HG03135 (cell line): Measurements from ENCODE around the gene TMEM184B.
A peak's percentile ranks its signal among the peaks of the same experiment; 100 is the strongest.

Experiments used
- ATAC-seq: cut with Tn5 transposase; IDR thresholded peaks from one replicate; pipeline ENCODE4 v1.9.1; 2021; ENCODE audit warnings: mild to moderate bottlenecking, moderate library complexity; ENCODE audit not compliant: unreplicated experiment

Gene TMEM184B

GRCh38 chr22:38272373-38273134, at the start of gene TMEM184B:
Gene TMEM184B, minus strand, starts transcription at chr22:38273010. Its CDS starts 25,049 bp downstream, at chr22:38247961.
- ATAC-seq: peak; percentile 57

- no peak for ATAC-seq
These were observed 48.0 kb upstream of the TMEM184B start for GRCh38 chr22:38320605-38321402.

GRCh38 chr22:38318792-38319773, 46.3 kb upstream of the TMEM184B start:
- no peak for ATAC-seq

GRCh38 chr22:38317995-38318715, 45.3 kb upstream of the TMEM184B start:
- no peak for ATAC-seq

GRCh38 chr22:38317122-38317994, 44.5 kb upstream of the TMEM184B start, which contains the start of gene CSNK1E:
Gene CSNK1E, minus strand, starts transcription at chr22:38317433. Its CDS starts 3,276 bp downstream, at chr22:38314157.
- no peak for ATAC-seq

GRCh38 chr22:38316364-38317121, 43.7 kb upstream of the TMEM184B start:
- no peak for ATAC-seq

- ATAC-seq: no peak
These were observed 43.1 kb upstream of the TMEM184B start for GRCh38 chr22:38315823-38316363.

DNA sequence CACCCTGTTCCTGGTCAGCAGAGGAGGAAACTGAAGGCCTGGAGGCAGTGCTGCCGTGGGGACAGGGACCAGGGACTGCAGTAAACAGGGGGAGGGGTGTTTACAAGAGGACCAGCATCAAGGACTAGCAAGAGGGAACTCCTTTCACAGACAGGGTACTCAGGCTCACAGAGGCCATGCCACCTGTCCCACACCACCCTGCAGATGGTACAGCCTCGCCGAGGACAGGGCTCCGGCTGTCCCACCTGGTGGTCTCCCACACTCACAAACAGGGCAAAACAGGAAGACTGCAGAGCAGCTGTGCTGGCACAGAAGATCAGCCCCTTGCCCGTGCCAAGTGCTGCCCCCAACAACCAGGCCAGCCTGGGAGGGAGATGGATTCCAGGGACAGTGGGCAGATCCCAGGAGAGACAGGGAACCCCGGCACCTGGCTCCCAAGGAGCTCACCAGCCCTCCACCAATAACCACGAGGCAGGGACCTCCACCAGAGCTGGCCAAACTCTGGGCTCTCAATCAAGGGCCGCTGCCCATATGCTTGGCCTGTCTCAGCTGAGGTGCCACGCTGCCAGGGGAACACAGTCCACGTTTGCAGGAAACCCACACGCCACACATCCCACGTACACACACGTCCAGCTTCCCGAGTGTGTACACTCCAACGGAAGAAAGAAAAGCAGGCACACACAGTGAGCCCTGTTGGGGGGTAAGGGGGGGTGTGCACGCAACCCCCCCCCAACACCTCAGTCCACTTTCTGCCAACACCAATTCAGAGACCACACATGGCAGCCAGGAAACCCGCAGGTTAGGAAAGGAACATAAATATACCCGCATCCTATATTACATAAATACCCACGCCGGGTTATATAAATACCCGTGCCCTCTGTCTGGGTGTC, 42.4 kb upstream of the TMEM184B start:
- ATAC-seq: no peak

GRCh38 chr22:38314051-38314932, 41.5 kb upstream of the TMEM184B start:
- ATAC-seq: no peak

- ATAC-seq: no peak
These were observed 40.7 kb upstream of the TMEM184B start for GRCh38 chr22:38313384-38313955.

- no peak for ATAC-seq
These were observed 39.5 kb upstream of the TMEM184B start for GRCh38 chr22:38312261-38312800.

GRCh38 chr22:38311323-38311620, 38.5 kb upstream of the TMEM184B start:
- no peak for ATAC-seq

- no peak for ATAC-seq
These were observed 37.9 kb upstream of the TMEM184B start for GRCh38 chr22:38310518-38311322.

DNA sequence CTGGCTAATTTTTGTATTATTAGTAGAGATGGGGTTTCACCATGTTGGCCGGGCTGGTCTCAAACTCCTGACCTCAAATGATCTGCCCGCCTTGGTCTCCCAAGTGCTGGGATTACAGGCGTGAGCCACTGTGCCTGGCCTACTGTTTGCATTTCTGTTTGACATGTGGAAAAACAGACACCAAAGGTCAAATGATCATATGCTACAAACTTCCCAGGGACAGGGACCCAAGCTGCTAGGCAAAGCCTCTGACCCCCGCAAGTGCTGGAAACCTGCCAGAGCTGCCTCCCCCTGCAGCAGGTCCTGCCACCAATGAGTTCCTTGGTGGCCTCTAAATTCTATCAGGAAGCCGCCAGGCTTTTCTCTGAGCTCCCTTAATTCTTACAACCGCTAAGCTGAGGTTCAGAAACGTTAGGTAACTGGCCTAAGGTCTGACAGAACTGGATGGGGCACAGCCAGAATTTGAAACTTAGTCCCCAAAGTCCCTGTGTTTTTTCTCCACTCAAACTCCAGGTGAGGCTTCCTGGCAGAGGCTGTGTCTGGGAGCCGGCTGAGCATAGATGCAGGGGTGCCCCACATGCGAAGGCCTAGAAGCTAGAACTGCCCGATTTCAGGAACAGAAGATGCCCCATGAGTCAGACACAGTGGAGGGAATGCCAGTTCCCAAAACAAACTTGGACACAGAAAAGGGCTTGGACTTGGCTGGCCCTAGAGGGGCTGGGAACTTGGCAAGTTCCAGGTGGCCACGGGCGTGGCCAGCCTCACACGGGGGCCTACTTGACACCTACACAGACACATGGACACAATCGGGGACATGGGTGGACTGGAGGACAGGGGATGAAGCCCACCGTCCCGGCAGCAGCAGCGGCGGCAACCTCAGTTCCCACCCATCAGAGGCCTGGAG, 37.1 kb upstream of the TMEM184B start:
- ATAC-seq: no peak
